AG09319 (cell line): ENCODE results near the gene PLCL1.

Experiments used
- DNase-seq: peaks from one replicate; pipeline ENCODE4 v3.0.0-alpha.2; 2010; ENCODE audit warnings: low read depth; ENCODE audit errors: extremely low read depth
- CTCF ChIP-seq: IDR thresholded peaks from 2 replicates; pipeline ENCODE4 v1.5.1; 2011; ENCODE audit warnings: low read depth, mild to moderate bottlenecking, inconsistent platforms, low read length, moderate library complexity

The PLCL1 gene

DNA sequence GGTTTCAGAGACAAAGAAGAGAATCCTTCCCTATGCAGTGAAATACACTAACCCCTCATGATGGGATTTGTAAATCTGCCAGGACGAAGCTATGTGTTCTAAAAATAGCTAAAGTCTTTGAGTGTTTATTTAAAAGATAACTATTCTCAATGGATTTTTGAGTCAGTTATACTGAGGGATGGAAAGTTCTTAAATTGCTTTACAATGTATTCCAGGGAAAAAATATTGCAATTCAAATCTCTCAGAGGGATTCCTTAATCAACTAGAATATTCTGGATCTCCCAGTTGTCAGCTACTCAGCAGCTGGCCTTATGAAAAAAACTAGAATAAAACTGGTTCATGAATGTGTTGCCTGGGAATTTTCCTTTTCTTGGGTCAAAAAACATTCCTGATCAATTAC is 312.4 kb downstream of the PLCL1 start:
- no peak for TF ChIP-seq CTCF
- no peak for DNase-seq

DNA sequence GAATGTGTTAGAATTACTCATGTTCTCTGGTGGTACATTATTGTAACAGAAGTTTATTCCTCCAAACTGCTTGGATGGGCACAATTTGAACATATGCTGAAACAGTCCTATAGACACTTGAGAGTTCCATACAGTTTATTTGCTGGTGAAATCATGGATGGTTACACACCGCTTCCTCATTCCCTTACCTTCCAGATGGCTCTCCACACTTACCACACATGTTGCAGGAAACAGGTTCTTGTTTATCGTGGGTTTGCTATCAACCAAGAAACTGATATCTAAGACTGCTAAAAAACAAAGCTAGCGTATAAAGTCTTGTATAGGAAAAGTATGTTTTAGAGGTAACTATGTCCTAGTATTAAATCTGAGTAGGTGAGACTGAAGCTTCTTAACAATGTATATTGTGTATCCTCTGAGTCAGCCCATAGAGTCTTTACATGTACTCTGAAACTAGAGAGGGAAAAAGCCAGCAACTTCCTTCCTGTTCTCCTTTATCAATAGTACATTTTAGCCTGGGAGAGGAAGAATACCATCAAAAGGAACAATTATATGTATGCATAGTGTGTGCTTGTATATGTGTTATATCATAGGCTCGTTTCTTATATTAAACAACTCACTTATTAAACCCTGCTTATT is 313.1 kb downstream of the PLCL1 start:
- no peak for TF ChIP-seq CTCF
- no peak for DNase-seq

DNA sequence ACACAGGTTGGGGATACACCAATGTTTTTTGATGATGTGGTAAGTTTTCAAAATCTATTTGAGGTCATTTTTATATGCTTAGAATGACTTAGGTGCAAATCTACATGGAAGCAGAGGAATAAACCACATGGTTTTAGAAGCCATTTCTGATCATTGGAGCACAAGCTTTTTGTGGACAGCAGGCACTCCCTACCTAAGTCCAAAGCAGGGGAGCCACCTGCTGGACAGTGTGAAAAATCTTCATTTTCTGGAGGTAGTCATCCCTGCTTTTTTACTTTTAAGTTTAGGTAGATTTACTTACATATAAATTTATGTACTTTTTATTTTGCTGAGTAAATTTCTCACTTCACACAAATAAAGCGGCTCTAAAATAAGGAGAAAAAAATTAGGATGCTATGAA is 323.2 kb downstream of the PLCL1 start:
- peak; percentile 28 for DNase-seq
- TF ChIP-seq CTCF = peak; percentile 69

- DNase-seq = no peak
- no peak for TF ChIP-seq CTCF
Observed at GRCh38 chr2:198129609-198130008, 325.2 kb downstream of the PLCL1 start.

DNA sequence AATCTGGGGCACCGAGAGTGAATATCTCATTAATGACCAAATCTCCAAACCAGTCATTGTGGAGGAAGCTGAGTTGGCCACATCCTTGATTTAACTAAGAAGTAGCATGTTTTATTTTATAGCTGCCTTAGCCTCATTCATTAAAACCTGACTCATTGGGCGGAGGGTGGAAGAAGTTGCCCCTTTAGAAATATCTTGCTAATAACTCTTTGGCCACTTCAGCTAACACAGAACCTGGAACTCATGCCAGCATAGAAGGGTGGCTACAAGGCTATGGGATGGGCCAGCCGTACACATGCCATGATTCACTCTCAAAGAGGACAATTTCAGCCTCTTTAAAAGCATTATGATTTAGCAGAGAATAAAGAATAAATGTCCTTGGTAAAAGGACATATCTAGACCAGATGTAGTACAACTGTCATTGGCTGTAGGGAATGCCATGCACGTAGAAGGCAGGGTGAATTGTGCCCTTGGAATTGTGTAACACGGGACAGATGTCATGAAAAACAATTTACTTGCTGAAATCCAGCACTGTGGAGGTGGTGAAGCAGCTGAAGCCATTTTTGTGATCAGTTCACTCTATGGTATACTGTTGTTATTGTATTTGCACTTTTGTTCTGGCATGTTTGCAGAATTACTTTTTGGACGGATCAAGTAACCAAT is 330.0 kb downstream of the PLCL1 start:
- no peak for DNase-seq
- no peak for TF ChIP-seq CTCF

GRCh38 chr2:198135481-198135934 is 331.1 kb downstream of the PLCL1 start:
- TF ChIP-seq CTCF = no peak
- DNase-seq = no peak

DNA sequence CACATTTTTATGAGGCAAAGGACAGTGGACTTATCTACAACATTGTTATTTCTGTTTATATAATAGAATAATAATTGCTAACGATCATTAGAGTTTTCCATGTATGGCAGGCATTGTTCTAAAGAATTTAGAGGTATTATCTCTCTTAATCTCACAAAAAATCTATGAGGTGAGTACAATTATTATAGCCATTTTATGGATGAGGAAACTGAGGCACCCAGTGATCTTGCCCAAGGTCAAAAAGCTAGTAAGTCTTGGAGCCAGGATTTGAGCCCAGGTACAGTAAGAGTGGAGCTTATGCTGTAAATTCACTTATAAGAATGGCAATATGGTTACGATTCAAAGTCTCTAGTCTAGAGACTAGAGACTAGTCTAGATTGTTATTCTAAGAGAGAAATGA is 331.7 kb downstream of the PLCL1 start:
- TF ChIP-seq CTCF = no peak

More for the DNA sequence above, 331.7 kb downstream of the PLCL1 start:
- no peak for DNase-seq
